ENCODE data around the gene CPHXL. TPM values are rescaled to one million over a fixed set of nuclear protein-coding genes. Genes with fewer than 3 reads are reported as not detected.

CPHXL gene
- total RNA-seq, 1 donor from 2014 or later, result not detected

- Mint-ChIP-seq H3K4me3 (no peak within 1 kb of the TSS), H3K9me3 (peaks cover 4% of the 10 kb centered on the region), H3K4me1 (no peaks in the 10 kb centered on the region), H3K27ac (no peak within 1 kb of the TSS), H3K36me3 (no peaks in the 10 kb centered on the region), H3K27me3 (ENCODE audit: low read depth) (no peaks in the 10 kb centered on the region)
- DNase-seq (ENCODE audit: low spot score in 2 of 2, unreplicated experiment in 2 of 2), result no peak
- no peak for TF ChIP-seq CTCF (IDR thresholded peaks at IDR 0.05; ENCODE audit: unreplicated experiment)
These were observed 24.9 kb downstream of the CPHXL start, which contains the start of gene DUXB for GRCh38 chr16:75701361-75701760. Gene DUXB, minus strand, starts transcription at chr16:75701461. Its CDS starts 43 bp downstream, at chr16:75701418.

- no peaks in the 10 kb centered on the region for H3K36me3 Mint-ChIP-seq
- peaks cover 3% of the 10 kb centered on the region for H3K9me3 Mint-ChIP-seq
- H3K4me1 Mint-ChIP-seq, result no peaks in the 10 kb centered on the region
- no peak overlapping the region for H3K27ac Mint-ChIP-seq
- no peak overlapping the region for H3K4me3 Mint-ChIP-seq
- no peak for TF ChIP-seq CTCF (IDR thresholded peaks at IDR 0.05; ENCODE audit: unreplicated experiment)
- H3K27me3 Mint-ChIP-seq (ENCODE audit: low read depth), result no peaks in the 10 kb centered on the region
- no peak for DNase-seq (ENCODE audit: low spot score in 2 of 2, unreplicated experiment in 2 of 2)
These were observed 28.7 kb downstream of the CPHXL start for GRCh38 chr16:75697571-75697970.

- DNase-seq (ENCODE audit: low spot score in 2 of 2, unreplicated experiment in 2 of 2), result no peak
- peak; percentile 29 for TF ChIP-seq CTCF (IDR thresholded peaks at IDR 0.05; ENCODE audit: unreplicated experiment)
- peaks cover 4% of the 10 kb centered on the region for H3K9me3 Mint-ChIP-seq
- no peaks in the 10 kb centered on the region for H3K4me1 Mint-ChIP-seq
- H3K4me3 Mint-ChIP-seq, result no peak overlapping the region
- H3K27me3 Mint-ChIP-seq (ENCODE audit: low read depth), result no peaks in the 10 kb centered on the region
- H3K27ac Mint-ChIP-seq, result no peak overlapping the region
- no peaks in the 10 kb centered on the region for H3K36me3 Mint-ChIP-seq
These were observed 30.6 kb downstream of the CPHXL start for GRCh38 chr16:75695708-75696107.

- no peaks in the 10 kb centered on the region for H3K27me3 Mint-ChIP-seq (ENCODE audit: low read depth)
- H3K27ac Mint-ChIP-seq, result no peak overlapping the region
- TF ChIP-seq CTCF (IDR thresholded peaks at IDR 0.05; ENCODE audit: unreplicated experiment), result no peak
- no peak for DNase-seq (ENCODE audit: low spot score in 2 of 2, unreplicated experiment in 2 of 2)
- H3K36me3 Mint-ChIP-seq, result peaks cover 16% of the 10 kb centered on the region
- H3K9me3 Mint-ChIP-seq, result peaks cover 42% of the 10 kb centered on the region
- no peaks in the 10 kb centered on the region for H3K4me1 Mint-ChIP-seq
- no peak overlapping the region for H3K4me3 Mint-ChIP-seq
These were observed 38.9 kb downstream of the CPHXL start for GRCh38 chr16:75687361-75687760.

- no peak for DNase-seq (ENCODE audit: low spot score in 2 of 2, unreplicated experiment in 2 of 2)
- H3K36me3 Mint-ChIP-seq, result peaks cover 17% of the 10 kb centered on the region
- no peak overlapping the region for H3K4me3 Mint-ChIP-seq
- no peaks in the 10 kb centered on the region for H3K27me3 Mint-ChIP-seq (ENCODE audit: low read depth)
- H3K27ac Mint-ChIP-seq, result no peak overlapping the region
- no peak for TF ChIP-seq CTCF (IDR thresholded peaks at IDR 0.05; ENCODE audit: unreplicated experiment)
- no peaks in the 10 kb centered on the region for H3K4me1 Mint-ChIP-seq
- H3K9me3 Mint-ChIP-seq, result peaks cover 30% of the 10 kb centered on the region
These were observed 44.0 kb downstream of the CPHXL start for GRCh38 chr16:75682308-75682707.

GRCh38 chr16:75679366-75679765, 46.9 kb downstream of the CPHXL start:
- Mint-ChIP-seq H3K9me3 (peaks cover 22% of the 10 kb centered on the region), H3K27me3 (ENCODE audit: low read depth) (no peaks in the 10 kb centered on the region), H3K4me3 (no peak overlapping the region), H3K36me3 (peaks cover 17% of the 10 kb centered on the region), H3K4me1 (no peaks in the 10 kb centered on the region), H3K27ac (no peak overlapping the region)
- no peak for TF ChIP-seq CTCF (IDR thresholded peaks at IDR 0.05; ENCODE audit: unreplicated experiment)
- DNase-seq (ENCODE audit: low spot score in 2 of 2, unreplicated experiment in 2 of 2), result no peak

Measured in mesothelial cell of epicardium (in vitro differentiated cells).